CD4-positive, CD25-positive, alpha-beta regulatory T cell (primary cell): Measurements from ENCODE around the gene ELMO3. TPM values are rescaled to one million over a fixed set of nuclear protein-coding genes. Genes with fewer than 3 reads are reported as not detected.

Experiments
- ATAC-seq, 2 donors: fragments of 150-1000 bp; cut with Tn5 transposase; one replicate each; pipeline ENCODE4 v1.10.0; 2021; ENCODE audit warnings: low read depth in 2 of 2, moderate number of reproducible peaks in 2 of 2, moderate library complexity in 1 of 2
- DNase-seq, 3 donors: peaks; one replicate each; pipeline versions ENCODE4 v3.0.0 to v3.0.0-alpha.2; 2012 to 2022; ENCODE audit warnings: mixed read lengths in 1 of 3
- H3K27ac ChIP-seq: one replicate; pipeline ENCODE4 v1.7.0; 2013; ENCODE audit warnings: mild to moderate bottlenecking, low read length; ENCODE audit not compliant: insufficient read depth, poor library complexity, severe bottlenecking
- H3K27me3 ChIP-seq: one replicate; pipeline ENCODE4 v1.7.0; 2013; ENCODE audit warnings: low read length; ENCODE audit not compliant: control insufficient read depth, insufficient read depth
- H3K36me3 ChIP-seq: one replicate; pipeline ENCODE4 v1.7.0; 2013; ENCODE audit warnings: mild to moderate bottlenecking, low read length, moderate library complexity; ENCODE audit not compliant: control insufficient read depth, insufficient read depth
- H3K4me1 ChIP-seq: 2 replicates; pipeline ENCODE4 v1.7.0; 2013; ENCODE audit warnings: mild to moderate bottlenecking, low read length; ENCODE audit not compliant: insufficient read depth, control insufficient read depth, poor library complexity, severe bottlenecking
- H3K4me3 ChIP-seq: one replicate; pipeline ENCODE4 v1.7.0; 2013; ENCODE audit warnings: low read depth, mild to moderate bottlenecking, low read length, moderate library complexity
- H3K9me3 ChIP-seq, 2 experiments: 1 replicate in 1 of 2; 2 replicates in 1 of 2; pipeline ENCODE4 v1.7.0; 2013; ENCODE audit warnings: low read length in 2 of 2, mild to moderate bottlenecking in 1 of 2, moderate library complexity in 1 of 2; ENCODE audit not compliant: control insufficient read depth in 2 of 2
- H3K27ac Mint-ChIP-seq, 3 donors: one replicate each; pipeline ENCODE4 v1.8.0; 2020 to 2022; ENCODE audit warnings: mild to moderate bottlenecking in 3 of 3, mixed read lengths in 3 of 3, moderate library complexity in 2 of 3
- H3K27me3 Mint-ChIP-seq: one replicate; pipeline ENCODE4 v1.8.0; 2022; ENCODE audit warnings: mild to moderate bottlenecking, mixed read lengths
- H3K36me3 Mint-ChIP-seq: one replicate; pipeline ENCODE4 v1.8.0; 2020; ENCODE audit warnings: mixed read lengths
- H3K4me1 Mint-ChIP-seq, 4 donors: one replicate each; pipeline ENCODE4 v1.8.0; 2020 to 2022; ENCODE audit warnings: mixed read lengths in 4 of 4, mild to moderate bottlenecking in 1 of 4
- H3K4me3 Mint-ChIP-seq, 4 donors: one replicate each; pipeline ENCODE4 v1.8.0; 2020 to 2022; ENCODE audit warnings: mild to moderate bottlenecking in 4 of 4, mixed read lengths in 4 of 4, moderate library complexity in 3 of 4
- H3K9me3 Mint-ChIP-seq, 7 donors: one replicate each; pipeline ENCODE4 v1.8.0; 2020 to 2022; ENCODE audit warnings: mixed read lengths in 7 of 7, mild to moderate bottlenecking in 3 of 7, moderate library complexity in 2 of 7
- polyA plus RNA-seq, 4 donors: library from polyadenylated mRNA; unstranded; fragments of 300-500 nt; fragmentation: Illumina TruSeq; gene quantifications; one replicate each; pipeline ENCODE4 v1.2.3, GENCODE V29; 2021
- total RNA-seq: library from RNA; stranded (reverse); gene quantifications from one replicate; pipeline ENCODE4 v1.2.3, GENCODE V29; 2022

The ELMO3 gene
- total and polyA plus RNA-seq, 5 donors from 2014 or later, result 0.09 to 2.2 TPM; not detected in 3

- no peaks in the 10 kb centered on the region for H3K9me3 Mint-ChIP-seq
- H3K36me3 ChIP-seq, result peaks cover 37% of the 10 kb centered on the region
- peak; percentile 93 to 94 for ATAC-seq
- H3K27me3 Mint-ChIP-seq, result no peaks in the 10 kb centered on the region
- H3K4me3 Mint-ChIP-seq, result peak within 1 kb of the TSS; percentile 98 to 99 (median 98)
- H3K4me1 ChIP-seq, result peaks cover 19% of the 10 kb centered on the region
- no peaks in the 10 kb centered on the region for H3K9me3 ChIP-seq
- peak within 1 kb of the TSS; percentile 78 for H3K27ac ChIP-seq
- DNase-seq, result peak; percentile 97 to 99 (median 98)
- peaks cover 8 to 49% (median 26%) of the 10 kb centered on the region in 4 donors for H3K4me1 Mint-ChIP-seq
- no peaks in the 10 kb centered on the region for H3K27me3 ChIP-seq
- peak within 1 kb of the TSS; percentile 89 to 98 (median 97) for H3K27ac Mint-ChIP-seq
- H3K4me3 ChIP-seq, result peak within 1 kb of the TSS; percentile 87
- peaks cover 11% of the 10 kb centered on the region for H3K36me3 Mint-ChIP-seq
Observed at GRCh38 chr16:67226804-67227566, 28.1 kb downstream of the ELMO3 start, which contains the start of gene TMEM208. Gene TMEM208 (plus strand): TSS chr16:67227130. CDS start chr16:67227219, 89 bp downstream.

- H3K4me1 ChIP-seq, result peaks cover 19% of the 10 kb centered on the region
- H3K27me3 ChIP-seq, result no peaks in the 10 kb centered on the region
- H3K4me3 Mint-ChIP-seq, result peak overlapping the region; percentile 98 to 99 (median 98)
- peak overlapping the region in 2 of 3 donors; percentile 97 to 98 for H3K27ac Mint-ChIP-seq
- peaks cover 11% of the 10 kb centered on the region for H3K36me3 Mint-ChIP-seq
- ATAC-seq (no peak), DNase-seq (no peak)
- H3K27ac ChIP-seq, result peak overlapping the region; percentile 78
- H3K4me1 Mint-ChIP-seq, result peaks cover 8 to 49% (median 26%) of the 10 kb centered on the region in 4 donors
- H3K9me3 ChIP-seq, result no peaks in the 10 kb centered on the region
- H3K4me3 ChIP-seq, result peak overlapping the region; percentile 87
- no peaks in the 10 kb centered on the region for H3K27me3 Mint-ChIP-seq
- peaks cover 37% of the 10 kb centered on the region for H3K36me3 ChIP-seq
- no peaks in the 10 kb centered on the region for H3K9me3 Mint-ChIP-seq
Observed at GRCh38 chr16:67227567-67227921, 28.6 kb downstream of the ELMO3 start.

DNA sequence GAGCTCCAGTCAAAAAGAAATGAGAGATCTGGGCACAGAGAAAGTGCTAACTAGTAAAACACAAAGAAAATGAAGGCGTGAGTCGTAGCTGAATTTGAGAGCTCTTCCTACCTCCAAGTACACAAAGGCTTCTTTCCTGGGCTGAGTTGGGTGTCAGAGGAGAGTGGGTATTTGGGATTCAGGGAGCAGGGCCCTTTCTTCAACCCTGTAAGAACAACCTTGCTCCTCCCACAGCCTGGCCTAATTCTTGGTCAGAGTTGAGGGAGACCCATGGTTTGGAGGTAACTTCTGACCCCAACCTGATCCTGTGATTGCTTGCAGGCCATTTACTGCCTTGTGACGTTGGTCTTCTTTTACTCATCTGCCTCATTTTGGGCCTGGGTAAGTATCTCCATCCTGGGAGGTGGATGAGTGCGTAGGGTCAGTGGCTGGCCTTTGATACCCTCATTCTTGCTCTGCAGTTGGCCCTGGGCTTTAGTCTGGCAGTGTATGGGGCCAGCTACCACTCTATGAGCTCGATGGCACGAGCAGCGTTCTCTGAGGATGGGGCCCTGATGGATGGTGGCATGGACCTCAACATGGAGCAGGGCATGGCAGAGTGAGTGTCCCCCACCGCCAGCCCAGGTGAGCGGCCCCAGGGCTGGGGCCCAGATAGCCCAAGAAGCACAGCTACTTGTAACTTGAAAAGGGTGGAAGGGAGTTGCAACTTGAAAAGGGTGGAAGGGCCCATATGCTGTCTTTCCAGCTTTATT lies 29.3 kb downstream of the ELMO3 start:
- Histone ChIP-seq H3K27me3 (no peaks in the 10 kb centered on the region), H3K4me3 (peak overlapping the region; percentile 87), H3K4me1 (peaks cover 19% of the 10 kb centered on the region), H3K27ac (peak overlapping the region; percentile 78), H3K9me3 (no peaks in the 10 kb centered on the region), H3K36me3 (peaks cover 37% of the 10 kb centered on the region)
- DNase-seq (no peak), ATAC-seq (no peak)
- H3K9me3 Mint-ChIP-seq, result no peaks in the 10 kb centered on the region
- peak overlapping the region; percentile 98 to 99 (median 98) for H3K4me3 Mint-ChIP-seq
- H3K36me3 Mint-ChIP-seq, result peaks cover 11% of the 10 kb centered on the region
- peak overlapping the region in 2 of 3 donors; percentile 69 to 97 for H3K27ac Mint-ChIP-seq
- H3K4me1 Mint-ChIP-seq, result peaks cover 8 to 49% (median 24%) of the 10 kb centered on the region in 4 donors
- no peaks in the 10 kb centered on the region for H3K27me3 Mint-ChIP-seq

- H3K27me3 ChIP-seq, result no peaks in the 10 kb centered on the region
- DNase-seq (no peak), ATAC-seq (no peak)
- H3K4me3 Mint-ChIP-seq, result peak overlapping the region; percentile 59 to 99 (median 98)
- no peaks in the 10 kb centered on the region for H3K9me3 ChIP-seq
- H3K4me3 ChIP-seq, result no peak overlapping the region
- peaks cover 14% of the 10 kb centered on the region for H3K36me3 Mint-ChIP-seq
- peaks cover 19% of the 10 kb centered on the region for H3K4me1 ChIP-seq
- H3K27ac Mint-ChIP-seq, result no peak overlapping the region
- no peak overlapping the region for H3K27ac ChIP-seq
- no peaks in the 10 kb centered on the region for H3K9me3 Mint-ChIP-seq
- no peaks in the 10 kb centered on the region for H3K27me3 Mint-ChIP-seq
- peaks cover 38% of the 10 kb centered on the region for H3K36me3 ChIP-seq
- H3K4me1 Mint-ChIP-seq, result peaks cover 8 to 46% (median 19%) of the 10 kb centered on the region in 4 donors
Observed at GRCh38 chr16:67228905-67229304, 30.0 kb downstream of the ELMO3 start.

DNA sequence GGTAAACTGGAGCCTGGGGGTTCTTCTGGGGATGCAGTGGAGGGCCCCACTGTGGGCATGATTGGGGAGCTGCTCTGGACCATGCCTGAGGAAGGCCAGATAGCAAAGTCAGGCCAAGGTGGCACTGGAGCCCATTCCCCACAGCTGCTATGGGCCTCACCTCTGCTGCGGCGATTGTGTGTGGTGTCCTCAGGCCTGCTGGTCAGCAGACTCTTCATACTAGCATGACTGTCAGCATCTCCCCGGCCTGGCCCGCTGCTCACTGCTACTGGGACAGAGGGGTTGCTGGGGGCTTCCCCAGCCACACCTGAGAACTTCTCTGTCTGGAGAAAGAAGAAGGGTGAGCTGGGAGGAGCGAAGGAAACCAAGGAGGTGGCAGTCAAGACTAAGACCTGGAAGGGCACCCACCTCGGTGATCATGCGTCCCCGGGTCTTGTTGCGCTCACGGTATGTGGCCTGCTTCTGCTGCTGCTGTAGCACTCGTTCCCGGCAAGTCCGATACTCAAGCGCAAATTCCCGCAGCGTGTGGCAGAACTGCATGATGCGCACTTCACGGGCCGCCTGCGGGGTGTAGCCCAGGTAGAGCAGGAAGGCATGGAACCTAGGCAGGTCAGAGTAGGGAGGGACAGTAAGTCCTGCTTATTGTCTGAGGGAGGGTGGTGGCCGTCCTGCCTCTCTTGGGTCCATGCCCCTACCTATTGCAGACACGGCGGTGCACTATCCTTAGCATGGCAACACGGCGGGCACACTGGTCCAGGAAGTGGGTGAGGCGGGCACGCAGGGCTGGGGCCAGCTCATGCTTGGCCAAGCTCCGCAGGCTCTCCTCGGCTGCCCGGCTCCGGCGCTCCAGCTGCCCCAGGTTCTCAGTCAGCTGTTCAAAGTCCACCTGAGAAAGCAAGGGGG lies 31.2 kb downstream of the ELMO3 start:
- Mint-ChIP-seq H3K9me3 (no peaks in the 10 kb centered on the region), H3K4me3 (peak overlapping the region in 3 of 4 donors; percentile 38 to 98 (median 58)), H3K36me3 (peaks cover 14% of the 10 kb centered on the region), H3K27ac (peak overlapping the region in 1 of 3 donors; percentile 63), H3K4me1 (peaks cover under 1 to 34% (median 15%) of the 10 kb centered on the region in 4 donors), H3K27me3 (no peaks in the 10 kb centered on the region)
- Histone ChIP-seq H3K4me1 (peaks cover 19% of the 10 kb centered on the region), H3K27me3 (no peaks in the 10 kb centered on the region), H3K27ac (no peak overlapping the region), H3K36me3 (peaks cover 49% of the 10 kb centered on the region), H3K4me3 (no peak overlapping the region), H3K9me3 (no peaks in the 10 kb centered on the region)
- no peak for DNase-seq
- no peak for ATAC-seq

GRCh38 chr16:67230809-67231660 lies 32.1 kb downstream of the ELMO3 start:
- Mint-ChIP-seq H3K36me3 (peaks cover 15% of the 10 kb centered on the region), H3K27me3 (no peaks in the 10 kb centered on the region), H3K9me3 (no peaks in the 10 kb centered on the region), H3K27ac (peak overlapping the region in 1 of 3 donors; percentile 37), H3K4me1 (peaks cover 0 to 25% (median 10%) of the 10 kb centered on the region in 4 donors), H3K4me3 (peak overlapping the region in 2 of 4 donors; percentile 22 to 58)
- DNase-seq (no peak), ATAC-seq (no peak)
- peaks cover 49% of the 10 kb centered on the region for H3K36me3 ChIP-seq
- H3K27me3 ChIP-seq, result no peaks in the 10 kb centered on the region
- H3K4me1 ChIP-seq, result peaks cover 18% of the 10 kb centered on the region
- no peak overlapping the region for H3K27ac ChIP-seq
- no peaks in the 10 kb centered on the region for H3K9me3 ChIP-seq
- H3K4me3 ChIP-seq, result no peak overlapping the region
